Panc1 (cell line): ENCODE data around the gene RFX1. TPM values are rescaled to one million over a fixed set of nuclear protein-coding genes. Genes with fewer than 3 reads are reported as not detected.
A peak's percentile ranks its signal among the peaks of the same experiment; 100 is the strongest.

Experiments used
- ATAC-seq: fragments of 200-7000 bp; cut with Tn5 transposase; 2 replicates; pipeline ENCODE4 v1.9.1; 2020; ENCODE audit warnings: mild to moderate bottlenecking, moderate library complexity
- BruUV-seq: library from RNA; stranded (reverse); fragments of 400-500 nt; replicated peaks from 2 replicates; lab custom pipeline; 2021; lab: Mats Ljungman, UMichigan
- CTCF ChIA-PET: fragments of 300-600 bp; sonication (Branson Sonifier 250); formaldehyde crosslinking; loops from one replicate; lab custom pipeline; 2022; ENCODE audit warnings: antibody characterized with exemption; lab: Charles Lee
- POLR2A ChIA-PET: fragments of 300-600 bp; sonication (Branson Sonifier 250); formaldehyde crosslinking; loops from one replicate; lab custom pipeline; 2022; ENCODE audit warnings: antibody characterized with exemption; lab: Charles Lee
- DNase-seq: peaks from one replicate; pipeline ENCODE4 v3.0.0-alpha.2; 2010; ENCODE audit warnings: low read depth, low spot score
- H3K27ac ChIP-seq: 2 replicates; pipeline ENCODE4 v1.5.1; 2011; ENCODE audit warnings: mild to moderate bottlenecking, low read length, inconsistent platforms
- H3K27me3 ChIP-seq: fragments of 200-500 bp; sonication (Bioruptor generic); 2 replicates; pipeline ENCODE4 v1.6.0; 2014; ENCODE audit warnings: low read length, inconsistent platforms; ENCODE audit not compliant: control insufficient read depth, insufficient read depth
- H3K36me3 ChIP-seq: fragments of 200-500 bp; sonication (Bioruptor generic); 2 replicates; pipeline ENCODE4 v1.5.1; 2014; ENCODE audit warnings: inconsistent platforms, mild to moderate bottlenecking, low read length, moderate library complexity; ENCODE audit not compliant: control insufficient read depth, insufficient read depth
- H3K4me1 ChIP-seq: 2 replicates; pipeline ENCODE4 v1.5.1; 2011; ENCODE audit warnings: inconsistent platforms, mild to moderate bottlenecking, low read length, moderate library complexity; ENCODE audit not compliant: control insufficient read depth, insufficient read depth
- H3K4me3 ChIP-seq, 2 experiments: 2 replicates each; pipeline ENCODE4 v1.5.1; 2011 to 2012; ENCODE audit warnings: low read depth in 2 of 2, low read length in 2 of 2, mild to moderate bottlenecking in 2 of 2, inconsistent platforms in 1 of 2, moderate library complexity in 1 of 2
- H3K9me3 ChIP-seq: fragments of 200-500 bp; sonication (Bioruptor generic); 2 replicates; pipeline ENCODE4 v1.5.1; 2014; ENCODE audit warnings: low read depth, mild to moderate bottlenecking, inconsistent platforms, low read length, moderate library complexity; ENCODE audit not compliant: control insufficient read depth, insufficient read depth
- POLR2AphosphoS5 ChIP-seq: IDR thresholded peaks from 2 replicates; pipeline ENCODE4 v1.6.1; 2012; ENCODE audit warnings: mild to moderate bottlenecking, low read depth, low read length, moderate library complexity
- SIN3A ChIP-seq: IDR thresholded peaks from 2 replicates; pipeline ENCODE4 v1.6.1; 2012; ENCODE audit warnings: low read depth, mild to moderate bottlenecking, low read length, moderate library complexity, borderline replicate concordance; ENCODE audit not compliant: insufficient read depth
- TCF7L2 ChIP-seq: IDR thresholded peaks from 2 replicates; pipeline ENCODE4 v1.6.1; 2011; ENCODE audit warnings: mild to moderate bottlenecking, low read depth, low read length, inconsistent platforms
- in situ Hi-C: cut with HindIII; loops from 2 replicates; pipeline ENCODE4 v1.10.0; 2016; ENCODE audit warnings: low sequenced_read_pairs, low pct_unique_long_range_greater_than_20kb
- intact Hi-C: fragments of 100-400 bp; cut with micrococcal nuclease; formaldehyde crosslinking; loops from one replicate; pipeline ENCODE4 v1.10.0; 2022; ENCODE audit not compliant: unreplicated experiment
- total RNA-seq: library from RNA; stranded (reverse); gene quantifications from one replicate; pipeline ENCODE4 v1.2.1, GENCODE V29; 2021; ENCODE audit not compliant: unreplicated experiment
- TF ChIP-seq, protein P1 (sequence below), 2 experiments: IDR thresholded peaks; 2 replicates each; pipeline ENCODE4 v1.6.1; 2011 to 2012; ENCODE audit warnings: low read depth in 2 of 2, control low read depth in 1 of 2, low read length in 1 of 2, mild to moderate bottlenecking in 1 of 2, moderate library complexity in 1 of 2; ENCODE audit not compliant: insufficient read depth in 1 of 2
- TF ChIP-seq, protein P2 (sequence below): fragments of 450-650 bp; IDR thresholded peaks from 2 replicates; pipeline ENCODE4 v1.5.1; 2017; ENCODE audit warnings: mild to moderate bottlenecking

The RFX1 gene
- total RNA-seq, 1 experiment from 2014 or later: 15.2 TPM

DNA sequence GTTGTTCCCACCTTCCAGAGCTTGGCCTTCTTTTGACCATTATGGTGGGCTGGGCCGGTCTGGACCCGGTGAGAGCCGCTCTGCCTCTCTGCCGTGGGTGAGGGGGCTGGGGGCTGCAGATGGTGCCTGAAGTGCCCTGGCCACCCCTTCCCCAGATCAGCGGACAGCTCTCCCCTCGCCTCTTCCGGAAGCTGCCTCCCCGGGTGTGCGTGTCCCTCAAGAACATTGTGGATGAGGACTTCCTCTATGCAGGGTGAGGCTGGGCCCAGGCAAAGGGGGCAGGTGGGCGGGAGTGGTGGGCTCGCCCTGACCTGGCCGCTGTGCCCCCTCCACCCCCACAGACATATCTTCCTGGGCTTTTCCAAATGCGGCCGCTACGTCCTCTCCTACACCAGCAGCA, 51.9 kb downstream of the RFX1 start:
- ATAC-seq (no peak), DNase-seq (no peak)
- intact Hi-C loops: no loop called here
- CTCF ChIA-PET: no interaction called here
- POLR2A ChIA-PET: no interaction called here
- Histone ChIP-seq H3K27ac (no peak overlapping the region), H3K4me3 (no peak overlapping the region), H3K27me3 (no peaks in the 10 kb centered on the region), H3K36me3 (no peaks in the 10 kb centered on the region; the same call in 1 of the 2 replicates), H3K4me1 (peaks cover 6% of the 10 kb centered on the region), H3K9me3 (no peaks in the 10 kb centered on the region)
- in situ Hi-C loops: no loop called here
- BruUV-seq: no TSS peak
- TF ChIP-seq POLR2AphosphoS5 (no peak), SIN3A (no peak), TCF7L2 (no peak)
- TF ChIP-seq, protein P1, sequence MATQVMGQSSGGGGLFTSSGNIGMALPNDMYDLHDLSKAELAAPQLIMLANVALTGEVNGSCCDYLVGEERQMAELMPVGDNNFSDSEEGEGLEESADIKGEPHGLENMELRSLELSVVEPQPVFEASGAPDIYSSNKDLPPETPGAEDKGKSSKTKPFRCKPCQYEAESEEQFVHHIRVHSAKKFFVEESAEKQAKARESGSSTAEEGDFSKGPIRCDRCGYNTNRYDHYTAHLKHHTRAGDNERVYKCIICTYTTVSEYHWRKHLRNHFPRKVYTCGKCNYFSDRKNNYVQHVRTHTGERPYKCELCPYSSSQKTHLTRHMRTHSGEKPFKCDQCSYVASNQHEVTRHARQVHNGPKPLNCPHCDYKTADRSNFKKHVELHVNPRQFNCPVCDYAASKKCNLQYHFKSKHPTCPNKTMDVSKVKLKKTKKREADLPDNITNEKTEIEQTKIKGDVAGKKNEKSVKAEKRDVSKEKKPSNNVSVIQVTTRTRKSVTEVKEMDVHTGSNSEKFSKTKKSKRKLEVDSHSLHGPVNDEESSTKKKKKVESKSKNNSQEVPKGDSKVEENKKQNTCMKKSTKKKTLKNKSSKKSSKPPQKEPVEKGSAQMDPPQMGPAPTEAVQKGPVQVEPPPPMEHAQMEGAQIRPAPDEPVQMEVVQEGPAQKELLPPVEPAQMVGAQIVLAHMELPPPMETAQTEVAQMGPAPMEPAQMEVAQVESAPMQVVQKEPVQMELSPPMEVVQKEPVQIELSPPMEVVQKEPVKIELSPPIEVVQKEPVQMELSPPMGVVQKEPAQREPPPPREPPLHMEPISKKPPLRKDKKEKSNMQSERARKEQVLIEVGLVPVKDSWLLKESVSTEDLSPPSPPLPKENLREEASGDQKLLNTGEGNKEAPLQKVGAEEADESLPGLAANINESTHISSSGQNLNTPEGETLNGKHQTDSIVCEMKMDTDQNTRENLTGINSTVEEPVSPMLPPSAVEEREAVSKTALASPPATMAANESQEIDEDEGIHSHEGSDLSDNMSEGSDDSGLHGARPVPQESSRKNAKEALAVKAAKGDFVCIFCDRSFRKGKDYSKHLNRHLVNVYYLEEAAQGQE (IDR thresholded peaks at IDR 0.05; ENCODE audit: insufficient read depth in 1 of 2, low read depth in 2 of 2, low read length in 1 of 2): no peak
- TF ChIP-seq, protein P2, sequence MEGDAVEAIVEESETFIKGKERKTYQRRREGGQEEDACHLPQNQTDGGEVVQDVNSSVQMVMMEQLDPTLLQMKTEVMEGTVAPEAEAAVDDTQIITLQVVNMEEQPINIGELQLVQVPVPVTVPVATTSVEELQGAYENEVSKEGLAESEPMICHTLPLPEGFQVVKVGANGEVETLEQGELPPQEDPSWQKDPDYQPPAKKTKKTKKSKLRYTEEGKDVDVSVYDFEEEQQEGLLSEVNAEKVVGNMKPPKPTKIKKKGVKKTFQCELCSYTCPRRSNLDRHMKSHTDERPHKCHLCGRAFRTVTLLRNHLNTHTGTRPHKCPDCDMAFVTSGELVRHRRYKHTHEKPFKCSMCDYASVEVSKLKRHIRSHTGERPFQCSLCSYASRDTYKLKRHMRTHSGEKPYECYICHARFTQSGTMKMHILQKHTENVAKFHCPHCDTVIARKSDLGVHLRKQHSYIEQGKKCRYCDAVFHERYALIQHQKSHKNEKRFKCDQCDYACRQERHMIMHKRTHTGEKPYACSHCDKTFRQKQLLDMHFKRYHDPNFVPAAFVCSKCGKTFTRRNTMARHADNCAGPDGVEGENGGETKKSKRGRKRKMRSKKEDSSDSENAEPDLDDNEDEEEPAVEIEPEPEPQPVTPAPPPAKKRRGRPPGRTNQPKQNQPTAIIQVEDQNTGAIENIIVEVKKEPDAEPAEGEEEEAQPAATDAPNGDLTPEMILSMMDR: no peak

DNA sequence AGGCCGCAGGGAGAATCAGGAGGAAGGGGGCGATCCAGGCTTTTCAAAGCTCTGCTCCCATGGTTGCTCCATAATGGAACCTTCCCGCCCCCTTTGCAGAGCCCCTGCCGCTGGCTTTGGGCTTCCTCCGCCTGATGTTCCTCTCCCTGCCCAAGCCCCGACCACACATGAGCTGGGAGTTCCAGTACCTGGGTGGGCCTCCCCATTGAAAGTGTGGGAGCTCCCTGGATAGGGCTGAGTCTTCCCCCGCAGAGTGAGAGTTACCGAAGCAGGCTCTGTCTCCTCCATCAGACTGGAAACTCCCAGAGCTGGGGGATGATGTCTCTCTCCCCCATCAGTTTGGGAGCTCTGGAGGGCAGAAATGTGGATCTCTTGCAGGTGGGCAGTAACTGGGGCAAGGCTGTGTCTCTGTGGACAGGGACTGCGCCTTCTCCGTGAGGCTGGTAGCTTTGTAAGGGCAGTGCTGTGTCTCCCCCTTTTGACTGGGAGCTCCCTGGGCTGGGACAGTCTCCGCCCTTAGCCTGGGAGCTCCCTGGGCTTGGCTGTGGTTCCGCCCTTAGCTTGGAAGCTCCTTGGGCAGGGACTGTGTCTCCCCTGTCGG, 53.1 kb downstream of the RFX1 start:
- BruUV-seq: no TSS peak
- TF ChIP-seq TCF7L2 (no peak), SIN3A (0 out of 2 replicates have a peak, but pooled peaks have one; percentile 13)
- Histone ChIP-seq H3K4me1 (peaks cover 6% of the 10 kb centered on the region), H3K4me3 (peak overlapping the region; percentile 82 to 84), H3K9me3 (no peaks in the 10 kb centered on the region), H3K27me3 (no peaks in the 10 kb centered on the region), H3K27ac (peak overlapping the region; percentile 84), H3K36me3 (no peaks in the 10 kb centered on the region; the same call in 1 of the 2 replicates)
- ATAC-seq (peak; percentile 44), DNase-seq (no peak)
- CTCF ChIA-PET: no interaction called here
- POLR2A ChIA-PET: interaction anchor here (0.5 kb wide), 1 partner anchor 80 kb away, joined by 9 read pairs; no protein-coding TSS in a partner anchor
- intact Hi-C loops: no loop called here
- in situ Hi-C loops: no loop called here
